ENCODE results near the gene DERL2. TPM values are rescaled to one million over a fixed set of nuclear protein-coding genes. Genes with fewer than 3 reads are reported as not detected.
A peak's percentile ranks its signal among the peaks of the same experiment; 100 is the strongest.

Gene DERL2
- total RNA-seq, 4 donors from 2014 or later: 23.8 to 48.5 (median 26.2) TPM

DNA sequence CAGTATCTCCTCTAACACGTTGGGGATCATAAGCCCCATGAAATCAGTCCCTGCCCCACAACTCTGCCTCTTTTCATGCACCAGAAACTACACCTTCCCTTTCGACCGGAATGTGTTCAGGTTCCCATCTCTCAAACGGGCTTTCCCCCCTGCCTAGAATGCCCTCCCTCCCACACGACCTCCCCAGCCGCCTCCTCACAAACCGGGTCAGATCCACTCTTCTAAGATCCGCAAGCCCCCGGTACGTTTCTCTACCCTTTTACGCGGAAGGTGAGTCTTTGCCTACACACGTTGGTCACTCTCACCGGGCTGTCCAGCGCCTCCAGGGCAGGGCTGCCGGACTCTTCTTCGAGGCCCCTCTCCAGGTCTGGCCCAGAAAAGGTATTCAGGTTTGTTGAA lies 17.9 kb downstream of the DERL2 start:
- Histone ChIP-seq H3K4me3 (peak overlapping the region; percentile 74 to 75), H3K4me1 (peaks cover 0 to 31% (median 13%) of the 10 kb centered on the region in 3 donors), H3K9me3 (no peaks in the 10 kb centered on the region), H3K27me3 (no peaks in the 10 kb centered on the region), H3K27ac (peak overlapping the region in 3 of 4 donors; percentile 84 to 86 (median 85)), H3K36me3 (peaks cover 0 to 23% of the 10 kb centered on the region in 2 donors)
- TF ChIP-seq EP300 (IDR thresholded peaks at IDR 0.05) (no peak), POLR2AphosphoS5 (IDR thresholded peaks at IDR 0.05) (no peak), POLR2A (IDR thresholded peaks at IDR 0.05) (no peak)
- TF ChIP-seq, protein P1, sequence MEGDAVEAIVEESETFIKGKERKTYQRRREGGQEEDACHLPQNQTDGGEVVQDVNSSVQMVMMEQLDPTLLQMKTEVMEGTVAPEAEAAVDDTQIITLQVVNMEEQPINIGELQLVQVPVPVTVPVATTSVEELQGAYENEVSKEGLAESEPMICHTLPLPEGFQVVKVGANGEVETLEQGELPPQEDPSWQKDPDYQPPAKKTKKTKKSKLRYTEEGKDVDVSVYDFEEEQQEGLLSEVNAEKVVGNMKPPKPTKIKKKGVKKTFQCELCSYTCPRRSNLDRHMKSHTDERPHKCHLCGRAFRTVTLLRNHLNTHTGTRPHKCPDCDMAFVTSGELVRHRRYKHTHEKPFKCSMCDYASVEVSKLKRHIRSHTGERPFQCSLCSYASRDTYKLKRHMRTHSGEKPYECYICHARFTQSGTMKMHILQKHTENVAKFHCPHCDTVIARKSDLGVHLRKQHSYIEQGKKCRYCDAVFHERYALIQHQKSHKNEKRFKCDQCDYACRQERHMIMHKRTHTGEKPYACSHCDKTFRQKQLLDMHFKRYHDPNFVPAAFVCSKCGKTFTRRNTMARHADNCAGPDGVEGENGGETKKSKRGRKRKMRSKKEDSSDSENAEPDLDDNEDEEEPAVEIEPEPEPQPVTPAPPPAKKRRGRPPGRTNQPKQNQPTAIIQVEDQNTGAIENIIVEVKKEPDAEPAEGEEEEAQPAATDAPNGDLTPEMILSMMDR (IDR thresholded peaks at IDR 0.05): no peak
- ATAC-seq: no peak
- WGBS, 2 donors (ENCODE audit: low coverage in 1 of 2): 0 to 1% methylated on average over 6 to 12 of the region's 17 CpGs

GRCh38 chr17:5467416-5467815 lies 18.6 kb downstream of the DERL2 start:
- H3K36me3 ChIP-seq: peaks cover 0 to 23% of the 10 kb centered on the region in 2 donors
- peak overlapping the region; percentile 74 to 75 for H3K4me3 ChIP-seq
- 2 to 5% methylated on average over 8 of the region's 8 CpGs for WGBS, 2 donors (ENCODE audit: low coverage in 1 of 2)
- TF ChIP-seq EP300 (IDR thresholded peaks at IDR 0.05) (no peak), POLR2AphosphoS5 (IDR thresholded peaks at IDR 0.05) (no peak)
- TF ChIP-seq, protein P1 (IDR thresholded peaks at IDR 0.05): no peak
- no peak overlapping the region for H3K27ac ChIP-seq
- peaks cover 0 to 31% (median 13%) of the 10 kb centered on the region in 3 donors for H3K4me1 ChIP-seq
- H3K27me3 ChIP-seq: no peaks in the 10 kb centered on the region
- H3K9me3 ChIP-seq: no peaks in the 10 kb centered on the region
- no peak for ATAC-seq

DNA sequence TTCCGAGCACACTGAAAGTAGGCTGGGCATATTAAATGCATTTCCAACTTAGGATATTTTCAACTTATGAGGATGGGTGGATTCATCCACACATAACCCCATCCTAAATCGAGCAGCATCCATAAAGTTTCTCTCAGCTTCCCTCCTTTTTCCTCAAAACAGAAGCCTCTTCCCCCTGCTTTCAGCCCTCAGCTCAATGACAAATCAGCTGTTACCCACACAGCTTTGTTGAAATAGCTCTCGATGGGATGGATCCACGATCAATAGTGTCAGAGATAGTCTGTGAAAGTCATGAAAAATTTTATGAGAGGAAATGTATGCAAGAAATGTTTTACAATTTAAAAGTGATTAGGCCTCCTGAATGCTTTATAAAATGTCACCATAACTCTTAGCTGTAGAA lies 19.7 kb downstream of the DERL2 start:
- H3K27me3 ChIP-seq: no peaks in the 10 kb centered on the region
- TF ChIP-seq EP300 (IDR thresholded peaks at IDR 0.05): no peak
- no peak for TF ChIP-seq POLR2A (IDR thresholded peaks at IDR 0.05)
- TF ChIP-seq POLR2AphosphoS5 (IDR thresholded peaks at IDR 0.05): no peak
- TF ChIP-seq, protein P1 (IDR thresholded peaks at IDR 0.05): no peak
- no peak overlapping the region for H3K4me3 ChIP-seq
- ATAC-seq: no peak
- no peak overlapping the region for H3K27ac ChIP-seq
- WGBS, 2 donors (ENCODE audit: low coverage in 1 of 2): 83 to 86% methylated on average over 1 to 4 of the region's 4 CpGs
- peaks cover 0 to 26% of the 10 kb centered on the region in 2 donors for H3K36me3 ChIP-seq
- H3K4me1 ChIP-seq: peaks cover 0 to 31% (median 13%) of the 10 kb centered on the region in 3 donors
- no peaks in the 10 kb centered on the region for H3K9me3 ChIP-seq

DNA sequence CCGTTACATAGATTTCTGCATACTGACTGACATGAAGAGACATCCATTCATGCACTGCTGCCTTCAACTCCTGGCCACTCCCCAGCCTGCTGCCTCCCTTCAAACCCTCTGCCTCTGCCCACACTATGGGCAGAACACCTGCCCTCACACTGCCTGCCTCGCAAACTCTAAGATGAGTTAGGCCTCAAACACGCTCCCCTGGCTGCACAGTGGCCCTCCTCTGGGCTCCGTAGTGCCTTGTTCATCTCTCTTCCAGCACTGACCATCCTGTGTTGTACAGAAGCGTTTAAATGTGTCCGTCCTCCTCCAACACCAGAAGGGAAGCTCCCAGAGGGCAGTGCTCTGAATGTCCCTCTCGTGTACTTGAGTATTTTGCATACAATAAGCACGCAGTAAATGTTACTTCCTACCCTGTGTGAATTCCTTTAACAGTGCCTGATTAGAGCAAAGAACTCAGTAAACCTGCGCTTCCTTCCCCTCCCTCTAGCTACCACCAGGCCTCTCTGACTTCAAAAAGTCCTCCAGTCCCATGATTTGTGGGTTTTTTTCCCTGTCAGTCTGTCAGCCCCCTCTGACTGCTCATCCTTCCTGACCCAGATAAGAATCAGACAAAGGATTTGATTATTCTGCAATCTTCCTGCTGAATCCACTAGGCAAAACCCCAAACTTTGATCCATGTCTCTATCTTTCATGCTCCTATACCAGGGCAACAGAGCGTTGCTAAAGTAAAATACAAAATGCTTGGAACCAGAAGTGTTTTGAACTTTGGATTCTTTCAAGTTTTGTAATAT lies 21.1 kb downstream of the DERL2 start:
- H3K9me3 ChIP-seq: no peaks in the 10 kb centered on the region
- H3K4me1 ChIP-seq: peaks cover 0 to 31% (median 13%) of the 10 kb centered on the region in 3 donors
- no peaks in the 10 kb centered on the region for H3K27me3 ChIP-seq
- peaks cover 0 to 40% of the 10 kb centered on the region in 2 donors for H3K36me3 ChIP-seq
- no peak for ATAC-seq
- WGBS, 2 donors (ENCODE audit: low coverage in 1 of 2): 83 to 85% methylated on average over 4 to 6 of the region's 10 CpGs
- TF ChIP-seq, protein P1 (IDR thresholded peaks at IDR 0.05): no peak
- TF ChIP-seq POLR2AphosphoS5 (IDR thresholded peaks at IDR 0.05) (no peak), POLR2A (IDR thresholded peaks at IDR 0.05) (no peak), EP300 (IDR thresholded peaks at IDR 0.05) (no peak)
- H3K27ac ChIP-seq: no peak overlapping the region
- H3K4me3 ChIP-seq: no peak overlapping the region

DNA sequence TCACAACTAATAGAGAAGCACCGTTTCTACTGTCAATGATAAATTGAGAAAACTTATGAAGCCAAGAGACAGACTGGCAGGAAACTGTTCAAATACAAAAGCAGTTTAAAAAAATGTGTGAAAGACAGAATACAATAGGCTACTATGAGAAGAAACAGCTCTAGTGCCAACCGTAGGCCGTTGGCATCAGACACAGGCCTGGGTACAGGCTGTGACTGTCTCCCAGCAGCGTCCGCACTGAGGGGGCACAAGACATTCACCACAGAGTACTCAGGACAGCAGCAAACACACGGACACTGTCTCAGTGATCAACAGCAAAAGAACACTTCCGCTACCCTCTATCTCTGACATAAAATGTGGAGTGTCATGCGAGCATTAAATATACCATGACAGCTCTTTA lies 39.2 kb downstream of the DERL2 start:
- WGBS, 2 donors (ENCODE audit: low coverage in 1 of 2): 72 to 85% methylated on average over 7 to 8 of the region's 8 CpGs
- ATAC-seq: no peak
- Histone ChIP-seq H3K4me1 (no peaks in the 10 kb centered on the region), H3K27ac (no peak overlapping the region), H3K4me3 (no peak overlapping the region), H3K9me3 (no peaks in the 10 kb centered on the region), H3K27me3 (no peaks in the 10 kb centered on the region), H3K36me3 (peaks cover 0 to 96% of the 10 kb centered on the region in 2 donors)
- TF ChIP-seq, protein P1 (IDR thresholded peaks at IDR 0.05): no peak
- no peak for TF ChIP-seq EP300 (IDR thresholded peaks at IDR 0.05)
- TF ChIP-seq POLR2AphosphoS5 (IDR thresholded peaks at IDR 0.05): no peak
- no peak for TF ChIP-seq POLR2A (IDR thresholded peaks at IDR 0.05)

Measured in gastroesophageal sphincter (tissue), 4 donors.